A673 (cell line): ENCODE data around the gene USH1C. TPM values are rescaled to one million over a fixed set of nuclear protein-coding genes. Genes with fewer than 3 reads are reported as not detected.

Source experiments
- BruUV-seq: library from RNA; stranded (reverse); fragments of 400-500 nt; replicated peaks from 2 replicates; lab custom pipeline; 2021; lab: Mats Ljungman, UMichigan
- CTCF ChIA-PET: fragments of 300-600 bp; sonication (Branson Sonifier 250); formaldehyde crosslinking; loops from one replicate; lab custom pipeline; 2022; ENCODE audit warnings: antibody characterized with exemption; lab: Charles Lee
- POLR2A ChIA-PET: fragments of 300-600 bp; sonication (Branson Sonifier 250); formaldehyde crosslinking; loops from one replicate; lab custom pipeline; 2022; ENCODE audit warnings: antibody characterized with exemption; ENCODE audit not compliant: low non-redundant PET; lab: Charles Lee
- DNase-seq: peaks from one replicate; pipeline ENCODE4 v3.0.0-alpha.2; 2015; ENCODE audit warnings: low spot score
- H3K27ac ChIP-seq: fragments of 200-600 bp; sonication (generic); 2 replicates; pipeline ENCODE4 v1.5.1; 2016; ENCODE audit warnings: mixed run types, low read depth, mild to moderate bottlenecking, mixed read lengths, antibody characterized with exemption, low read length; ENCODE audit not compliant: poor library complexity, severe bottlenecking
- H3K27me3 ChIP-seq: fragments of 200-600 bp; sonication (generic); replicated peaks from 2 replicates; pipeline ENCODE4 v1.6.1; 2017; ENCODE audit warnings: mixed run types, low read depth, mild to moderate bottlenecking, mixed read lengths, antibody characterized with exemption, low read length; ENCODE audit not compliant: insufficient read depth, poor library complexity
- H3K36me3 ChIP-seq: fragments of 200-600 bp; sonication (generic); 2 replicates; pipeline ENCODE4 v1.6.1; 2016; ENCODE audit warnings: mixed run types, mild to moderate bottlenecking, mixed read lengths, antibody characterized with exemption, low read length; ENCODE audit not compliant: insufficient read depth, poor library complexity, severe bottlenecking
- H3K4me1 ChIP-seq: fragments of 200-600 bp; sonication (generic); 2 replicates; pipeline ENCODE4 v1.6.1; 2017; ENCODE audit warnings: mixed run types, mild to moderate bottlenecking, mixed read lengths, antibody characterized with exemption, low read length; ENCODE audit not compliant: insufficient read depth, poor library complexity, severe bottlenecking
- H3K4me3 ChIP-seq: fragments of 200-600 bp; sonication (generic); 2 replicates; pipeline ENCODE4 v1.5.1; 2016; ENCODE audit warnings: low read depth, mixed run types, mild to moderate bottlenecking, mixed read lengths, low read length; ENCODE audit not compliant: poor library complexity, severe bottlenecking
- H3K9me3 ChIP-seq: fragments of 200-600 bp; sonication (generic); 2 replicates; pipeline ENCODE4 v1.6.1; 2016; ENCODE audit warnings: mixed run types, low read depth, mild to moderate bottlenecking, mixed read lengths, antibody characterized with exemption, low read length; ENCODE audit not compliant: poor library complexity, severe bottlenecking
- CTCF ChIP-seq: fragments of 300-800, 200-600 bp; sonication (generic); conservative IDR thresholded peaks from 2 replicates; pipeline ENCODE4 v1.5.1; 2017; ENCODE audit warnings: low read depth, mild to moderate bottlenecking, antibody characterized with exemption, low read length, moderate library complexity, mixed read lengths
- EZH2 ChIP-seq: fragments of 200-600 bp; sonication (generic); IDR thresholded peaks from 2 replicates; pipeline ENCODE4 v1.6.1; 2017; ENCODE audit warnings: borderline replicate concordance, low read depth, mild to moderate bottlenecking, mixed read lengths, antibody characterized with exemption, low read length; ENCODE audit not compliant: poor library complexity, severe bottlenecking
- intact Hi-C: fragments of 100-400 bp; cut with micrococcal nuclease; formaldehyde crosslinking; loops from one replicate; pipeline ENCODE4 v1.10.0; 2022; ENCODE audit not compliant: unreplicated experiment
- total RNA-seq: library from RNA; stranded (reverse); gene quantifications from 2 replicates; pipeline ENCODE4 v1.2.3, GENCODE V29; 2021

USH1C gene
- total RNA-seq, 1 experiment from 2014 or later = not detected

GRCh38 chr11:17483505-17483904 is 60.7 kb downstream of the USH1C start:
- no TSS peak for BruUV-seq
- H3K27ac ChIP-seq = no peak overlapping the region
- no peaks in the 10 kb centered on the region for H3K9me3 ChIP-seq
- H3K27me3 ChIP-seq = peaks cover 8% of the 10 kb centered on the region
- ChIA-PET POLR2A (no interaction called here), CTCF (no interaction called here)
- intact Hi-C loops = no loop called here
- TF ChIP-seq EZH2 (no peak), CTCF (no peak)
- no peaks in the 10 kb centered on the region for H3K36me3 ChIP-seq
- H3K4me3 ChIP-seq = no peak overlapping the region
- H3K4me1 ChIP-seq = no peaks in the 10 kb centered on the region
- no peak for DNase-seq

- Histone ChIP-seq H3K4me1 (no peaks in the 10 kb centered on the region), H3K9me3 (no peaks in the 10 kb centered on the region), H3K36me3 (no peaks in the 10 kb centered on the region), H3K4me3 (no peak overlapping the region), H3K27ac (no peak overlapping the region), H3K27me3 (peaks cover 24% of the 10 kb centered on the region)
- TF ChIP-seq EZH2 = no peak
- TF ChIP-seq CTCF = no peak
- intact Hi-C loops = no loop called here
- DNase-seq = no peak
- ChIA-PET POLR2A (no interaction called here), CTCF (no interaction called here)
- no TSS peak for BruUV-seq
Observed at GRCh38 chr11:17481905-17482304, 62.3 kb downstream of the USH1C start.

- BruUV-seq = no TSS peak
- H3K27ac ChIP-seq = no peak overlapping the region
Observed at GRCh38 chr11:17479284-17480214, 64.7 kb downstream of the USH1C start.

More at GRCh38 chr11:17479284-17480214, 64.7 kb downstream of the USH1C start:
- Histone ChIP-seq H3K27me3 (peaks cover 45% of the 10 kb centered on the region), H3K4me3 (no peak overlapping the region), H3K9me3 (no peaks in the 10 kb centered on the region), H3K36me3 (no peaks in the 10 kb centered on the region), H3K4me1 (no peaks in the 10 kb centered on the region)
- TF ChIP-seq CTCF (no peak), EZH2 (no peak)
- ChIA-PET POLR2A (no interaction called here), CTCF (no interaction called here)
- DNase-seq = peak; percentile 43
- intact Hi-C loops = no loop called here
